ENCODE data around the gene KATNBL1. TPM values are rescaled to one million over a fixed set of nuclear protein-coding genes. Genes with fewer than 3 reads are reported as not detected.

KATNBL1 gene
- 10 to 100 TPM; 28.6 to 60.7 (median 40.0) TPM for total RNA-seq

- ATAC-seq = peak; percentile 99
- Histone ChIP-seq H3K27me3 (no peaks in the 10 kb centered on the region), H3K4me1 (peaks cover 2 to 24% (median 10%) of the 10 kb centered on the region in 3 donors), H3K4me3 (peak within 1 kb of the TSS; percentile 44 to 69), H3K27ac (peak within 1 kb of the TSS; percentile 85 to 92 (median 90)), H3K36me3 (no peaks in the 10 kb centered on the region), H3K9me3 (no peaks in the 10 kb centered on the region)
- WGBS, 2 donors (ENCODE audit: low coverage in 1 of 2) = 0% methylated on average over 6 to 13 of the region's 81 CpGs
- TF ChIP-seq POLR2A (IDR thresholded peaks at IDR 0.05) = peak; percentile 72 to 73
- no peak for TF ChIP-seq EP300 (IDR thresholded peaks at IDR 0.05)
- TF ChIP-seq CTCF (IDR thresholded peaks at IDR 0.05) = peak; percentile 78 to 99 (median 92)
- TF ChIP-seq POLR2AphosphoS5 (IDR thresholded peaks at IDR 0.05) = peak; percentile 52
These were observed at the start of gene KATNBL1 for GRCh38 chr15:34209421-34210282. TSS of gene KATNBL1 (minus strand) at chr15:34210096. CDS start at chr15:34163676, 46,420 bp downstream.

- Histone ChIP-seq H3K4me3 (no peak overlapping the region), H3K27me3 (no peaks in the 10 kb centered on the region), H3K9me3 (no peaks in the 10 kb centered on the region), H3K27ac (no peak overlapping the region), H3K36me3 (peaks cover 0 to 53% of the 10 kb centered on the region in 2 donors), H3K4me1 (no peaks in the 10 kb centered on the region)
- no peak for ATAC-seq
- TF ChIP-seq EP300 (IDR thresholded peaks at IDR 0.05) = no peak
- TF ChIP-seq CTCF (IDR thresholded peaks at IDR 0.05) = no peak
- no peak for TF ChIP-seq POLR2AphosphoS5 (IDR thresholded peaks at IDR 0.05)
- no peak for TF ChIP-seq POLR2A (IDR thresholded peaks at IDR 0.05)
- whole genome bisulfite sequencing, 2 donors (ENCODE audit: low coverage in 1 of 2) = 63 to 84% methylated on average over 3 of the region's 3 CpGs
These were observed 49.7 kb upstream of the KATNBL1 start for GRCh38 chr15:34259566-34259965.

GRCh38 chr15:34258151-34258550 lies 48.3 kb upstream of the KATNBL1 start:
- no peak for ATAC-seq
- Histone ChIP-seq H3K9me3 (no peaks in the 10 kb centered on the region), H3K27me3 (no peaks in the 10 kb centered on the region), H3K27ac (no peak overlapping the region), H3K4me1 (no peaks in the 10 kb centered on the region), H3K4me3 (no peak overlapping the region), H3K36me3 (peaks cover 0 to 67% of the 10 kb centered on the region in 2 donors)
- WGBS, 2 donors (ENCODE audit: low coverage in 1 of 2) = 57 to 61% methylated on average over 2 of the region's 2 CpGs
- TF ChIP-seq POLR2A (IDR thresholded peaks at IDR 0.05) (no peak), CTCF (IDR thresholded peaks at IDR 0.05) (no peak), POLR2AphosphoS5 (IDR thresholded peaks at IDR 0.05) (no peak), EP300 (IDR thresholded peaks at IDR 0.05) (no peak)

- peaks cover 0 to 91% of the 10 kb centered on the region in 2 donors for H3K36me3 ChIP-seq
- no peaks in the 10 kb centered on the region for H3K27me3 ChIP-seq
- ATAC-seq = no peak
- no peaks in the 10 kb centered on the region for H3K9me3 ChIP-seq
- peak overlapping the region in 1 of 4 donors; percentile 37 for H3K27ac ChIP-seq
- H3K4me3 ChIP-seq = no peak overlapping the region
- peaks cover 0 to 11% (median 0%) of the 10 kb centered on the region in 3 donors for H3K4me1 ChIP-seq
- TF ChIP-seq POLR2AphosphoS5 (IDR thresholded peaks at IDR 0.05) (no peak), POLR2A (IDR thresholded peaks at IDR 0.05) (no peak), EP300 (IDR thresholded peaks at IDR 0.05) (no peak), CTCF (IDR thresholded peaks at IDR 0.05) (no peak)
These were observed 42.6 kb upstream of the KATNBL1 start for GRCh38 chr15:34252545-34252944.

GRCh38 chr15:34248190-34248589 lies 38.3 kb upstream of the KATNBL1 start:
- H3K27ac ChIP-seq = no peak overlapping the region
- peaks cover 0 to 86% of the 10 kb centered on the region in 2 donors for H3K36me3 ChIP-seq
- no peak for TF ChIP-seq CTCF (IDR thresholded peaks at IDR 0.05)
- no peak overlapping the region for H3K4me3 ChIP-seq
- H3K9me3 ChIP-seq = no peaks in the 10 kb centered on the region
- peaks cover 0 to 11% (median 0%) of the 10 kb centered on the region in 3 donors for H3K4me1 ChIP-seq
- WGBS, 2 donors (ENCODE audit: low coverage in 1 of 2) = 100% methylated on average over 1 of the region's 1 CpG
- H3K27me3 ChIP-seq = no peaks in the 10 kb centered on the region
- ATAC-seq = no peak
